Putamen (tissue), 1 donor: Measurements from ENCODE around the gene ZNF398.
A peak's percentile ranks its signal among the peaks of the same experiment; 100 is the strongest.

Experiments
- DNase-seq: peaks from one replicate; pipeline ENCODE4 v3.0.0-alpha.2; 2016; ENCODE audit warnings: low spot score

The ZNF398 gene

GRCh38 chr7:149150981-149151380 lies 3.7 kb downstream of the ZNF398 start:
- DNase-seq = no peak

- DNase-seq = no peak
Measured at GRCh38 chr7:149153346-149153745, 6.1 kb downstream of the ZNF398 start.

GRCh38 chr7:149154056-149154455 lies 6.8 kb downstream of the ZNF398 start:
- no peak for DNase-seq

- no peak for DNase-seq
Measured at GRCh38 chr7:149156898-149157297, 9.6 kb downstream of the ZNF398 start.

GRCh38 chr7:149161241-149161848 lies 14.1 kb downstream of the ZNF398 start:
- DNase-seq = no peak

GRCh38 chr7:149166142-149166541 lies 18.9 kb downstream of the ZNF398 start:
- DNase-seq = no peak

GRCh38 chr7:149166630-149167352 lies 19.5 kb downstream of the ZNF398 start:
- DNase-seq = no peak

GRCh38 chr7:149171892-149172533 lies 24.8 kb downstream of the ZNF398 start:
- no peak for DNase-seq

- no peak for DNase-seq
Measured at GRCh38 chr7:149172534-149172920, 25.3 kb downstream of the ZNF398 start.

GRCh38 chr7:149175150-149175549 lies 27.9 kb downstream of the ZNF398 start:
- no peak for DNase-seq

GRCh38 chr7:149179241-149179640 lies 32.0 kb downstream of the ZNF398 start:
- DNase-seq = no peak

GRCh38 chr7:149180722-149181449 lies 33.6 kb downstream of the ZNF398 start:
- DNase-seq = no peak

- DNase-seq = no peak
Measured at GRCh38 chr7:149181450-149181790, 34.2 kb downstream of the ZNF398 start.

- no peak for DNase-seq
Measured at GRCh38 chr7:149184274-149184673, 37.0 kb downstream of the ZNF398 start.

GRCh38 chr7:149188213-149188612 lies 41.0 kb downstream of the ZNF398 start:
- no peak for DNase-seq

GRCh38 chr7:149188637-149189259 lies 41.5 kb downstream of the ZNF398 start:
- no peak for DNase-seq

- DNase-seq = no peak
Measured at GRCh38 chr7:149191851-149192250, 44.6 kb downstream of the ZNF398 start.

- DNase-seq = no peak
Measured at GRCh38 chr7:149194799-149195179, 47.5 kb downstream of the ZNF398 start.

GRCh38 chr7:149195180-149196150 lies 48.2 kb downstream of the ZNF398 start, which contains the start of gene ZNF282:
TSS of gene ZNF282 (plus strand) at chr7:149195546. CDS start at chr7:149195590, 44 bp downstream.
- peak; percentile 87 for DNase-seq

GRCh38 chr7:149196151-149196704 lies 49.0 kb downstream of the ZNF398 start:
- DNase-seq = no peak

GRCh38 chr7:149196705-149197171 lies 49.5 kb downstream of the ZNF398 start:
- no peak for DNase-seq
